ENCODE data around the gene PTGES3L. TPM values are rescaled to one million over a fixed set of nuclear protein-coding genes. Genes with fewer than 3 reads are reported as not detected.
"Not testable (repeated sequence)": the region's sequence is repeated elsewhere in the genome, so short reads cannot be mapped to it uniquely, and the experiment has no call there.

PTGES3L gene
- total RNA-seq, 2 experiments from 2014 or later, result 2.2 to 2.8 TPM

GRCh38 chr17:42997984-42998938 is 18.4 kb upstream of the PTGES3L start, which contains the start of gene RPL27:
RPL27 (plus strand) TSS chr17:42998419; CDS start chr17:42998751, 332 bp downstream.
- Mint-ChIP-seq H3K27me3 (no peaks in the 10 kb centered on the region), H3K9me3 (no peaks in the 10 kb centered on the region), H3K27ac (peak within 1 kb of the TSS; percentile 99), H3K4me1 (ENCODE audit: low read depth) (peaks cover 25% of the 10 kb centered on the region), H3K36me3 (ENCODE audit: low read depth) (peaks cover 47% of the 10 kb centered on the region), H3K4me3 (peak within 1 kb of the TSS; percentile 96)
- DNase-seq (peak; percentile 99), ATAC-seq (peak; percentile 97)
- CTCF ChIA-PET, result interaction anchor here (0.6 to 2.6 kb wide), 29 partner anchors 9 to 420 kb away, joined by 3 to 21 read pairs (median 4); partner anchors contain the start of genes AARSD1, BECN1, IFI35 and PSMC3IP
- TF ChIP-seq, protein P1, sequence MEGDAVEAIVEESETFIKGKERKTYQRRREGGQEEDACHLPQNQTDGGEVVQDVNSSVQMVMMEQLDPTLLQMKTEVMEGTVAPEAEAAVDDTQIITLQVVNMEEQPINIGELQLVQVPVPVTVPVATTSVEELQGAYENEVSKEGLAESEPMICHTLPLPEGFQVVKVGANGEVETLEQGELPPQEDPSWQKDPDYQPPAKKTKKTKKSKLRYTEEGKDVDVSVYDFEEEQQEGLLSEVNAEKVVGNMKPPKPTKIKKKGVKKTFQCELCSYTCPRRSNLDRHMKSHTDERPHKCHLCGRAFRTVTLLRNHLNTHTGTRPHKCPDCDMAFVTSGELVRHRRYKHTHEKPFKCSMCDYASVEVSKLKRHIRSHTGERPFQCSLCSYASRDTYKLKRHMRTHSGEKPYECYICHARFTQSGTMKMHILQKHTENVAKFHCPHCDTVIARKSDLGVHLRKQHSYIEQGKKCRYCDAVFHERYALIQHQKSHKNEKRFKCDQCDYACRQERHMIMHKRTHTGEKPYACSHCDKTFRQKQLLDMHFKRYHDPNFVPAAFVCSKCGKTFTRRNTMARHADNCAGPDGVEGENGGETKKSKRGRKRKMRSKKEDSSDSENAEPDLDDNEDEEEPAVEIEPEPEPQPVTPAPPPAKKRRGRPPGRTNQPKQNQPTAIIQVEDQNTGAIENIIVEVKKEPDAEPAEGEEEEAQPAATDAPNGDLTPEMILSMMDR (IDR thresholded peaks at IDR 0.05), result peak; percentile 85
- intact Hi-C loops (cut with micrococcal nuclease), result loop anchor here (10.0 kb wide), 1 partner anchor 153 kb away; the partner anchor contains the start of gene AOC2
- POLR2A ChIA-PET, result interaction anchor here (0.6 to 3.2 kb wide), 31 partner anchors 9 to 363 kb away, joined by 3 to 36 read pairs (median 4); partner anchors contain the start of genes AARSD1, BECN1, BRCA1 and IFI35

DNA sequence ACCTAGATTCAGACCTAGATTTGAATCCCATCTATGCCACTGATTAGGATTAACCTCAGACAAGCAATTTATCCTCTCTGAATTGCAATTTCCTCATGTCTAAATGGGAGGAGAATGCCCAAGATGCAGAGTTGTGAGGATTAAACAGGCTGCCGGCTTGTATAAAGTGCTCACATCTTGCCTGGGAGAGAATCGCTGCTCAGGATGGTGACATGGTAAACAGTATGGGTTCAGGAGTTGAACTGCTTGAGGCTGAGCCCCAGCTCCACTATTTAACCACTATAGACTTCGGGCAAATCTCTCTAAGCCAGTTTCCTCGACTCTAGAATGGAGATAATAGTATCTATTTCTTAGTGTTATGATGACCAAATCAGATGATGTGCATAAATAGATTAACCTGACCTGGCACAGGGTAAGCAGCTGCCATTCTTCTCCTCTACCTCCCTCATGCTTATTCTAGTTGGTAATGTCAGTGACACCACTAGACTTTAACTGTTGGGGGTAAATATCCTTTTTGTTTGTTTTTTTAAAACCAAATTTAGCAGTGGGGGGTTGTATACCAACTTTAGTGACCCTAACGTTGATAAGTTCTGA is 17.6 kb upstream of the PTGES3L start:
- H3K4me3 Mint-ChIP-seq, result peak overlapping the region; percentile 96
- peaks cover 24% of the 10 kb centered on the region for H3K4me1 Mint-ChIP-seq (ENCODE audit: low read depth)
- ChIA-PET POLR2A (interaction anchor here (0.7 to 3.2 kb wide), 28 partner anchors 10 to 364 kb away, joined by 3 to 36 read pairs (median 6); partner anchors contain the start of genes AARSD1, BECN1, BRCA1 and IFI35), CTCF (interaction anchor here (0.8 to 2.6 kb wide), 24 partner anchors 10 to 419 kb away, joined by 3 to 21 read pairs (median 5); partner anchors contain the start of genes BECN1, IFI35, PSMC3IP and PSME3)
- TF ChIP-seq, protein P1 (IDR thresholded peaks at IDR 0.05), result no peak
- H3K36me3 Mint-ChIP-seq (ENCODE audit: low read depth), result peaks cover 46% of the 10 kb centered on the region
- ATAC-seq, result peak; percentile 2
- no peak for DNase-seq
- H3K9me3 Mint-ChIP-seq, result no peaks in the 10 kb centered on the region
- no peaks in the 10 kb centered on the region for H3K27me3 Mint-ChIP-seq
- peak overlapping the region; percentile 99 for H3K27ac Mint-ChIP-seq
- intact Hi-C loops (cut with micrococcal nuclease), result loop anchor here (10.0 kb wide), 1 partner anchor 153 kb away; the partner anchor contains the start of gene AOC2

GRCh38 chr17:42993913-42994312 is 14.0 kb upstream of the PTGES3L start:
- H3K4me1 Mint-ChIP-seq (ENCODE audit: low read depth); H3K9me3 Mint-ChIP-seq; CTCF ChIA-PET; H3K4me3 Mint-ChIP-seq; ATAC-seq; H3K27ac Mint-ChIP-seq; DNase-seq; H3K27me3 Mint-ChIP-seq: not testable (repeated sequence)
- peaks cover 37% of the 10 kb centered on the region for H3K36me3 Mint-ChIP-seq (ENCODE audit: low read depth)
- POLR2A ChIA-PET, result interaction anchor here (0.8 kb wide), 1 partner anchor 12 kb away, joined by 3 read pairs; no protein-coding TSS in a partner anchor
- intact Hi-C loops (cut with micrococcal nuclease), result loop anchor here (10.0 kb wide), 1 partner anchor 149 kb away; the partner anchor contains the start of gene AOC2

DNA sequence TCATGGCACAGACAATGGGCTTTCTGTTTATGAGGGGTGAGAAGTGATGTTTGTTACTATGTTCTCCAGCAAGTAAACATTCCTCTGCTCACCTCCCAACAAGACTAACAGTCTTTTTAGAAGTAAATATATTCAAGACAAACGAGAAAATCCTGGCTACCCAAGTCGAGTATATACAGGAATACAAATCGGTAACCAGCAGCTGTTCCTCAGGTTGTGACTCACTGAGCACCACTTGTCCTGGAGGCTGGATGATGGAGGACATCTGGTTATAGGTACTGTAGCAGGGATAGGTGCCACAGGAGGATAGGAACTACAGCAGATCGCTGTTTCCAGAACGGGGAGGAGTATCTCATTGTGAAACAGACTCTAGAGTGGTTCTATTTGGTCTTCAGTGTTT is 13.0 kb upstream of the PTGES3L start:
- Mint-ChIP-seq H3K27me3 (no peaks in the 10 kb centered on the region), H3K27ac (peak overlapping the region; percentile 64), H3K4me1 (ENCODE audit: low read depth) (peaks cover 8% of the 10 kb centered on the region), H3K4me3 (no peak overlapping the region), H3K36me3 (ENCODE audit: low read depth) (peaks cover 35% of the 10 kb centered on the region), H3K9me3 (no peaks in the 10 kb centered on the region)
- DNase-seq (no peak), ATAC-seq (no peak)
- TF ChIP-seq, protein P1 (IDR thresholded peaks at IDR 0.05), result no peak
- CTCF ChIA-PET, result no interaction called here
- POLR2A ChIA-PET, result interaction anchor here (0.8 kb wide), 1 partner anchor 11 kb away, joined by 3 read pairs; no protein-coding TSS in a partner anchor
- intact Hi-C loops (cut with micrococcal nuclease), result loop anchor here (10.0 kb wide), 1 partner anchor 148 kb away; the partner anchor contains the start of gene AOC2

- no peak for DNase-seq
- H3K36me3 Mint-ChIP-seq (ENCODE audit: low read depth), result peaks cover 43% of the 10 kb centered on the region
- no peaks in the 10 kb centered on the region for H3K4me1 Mint-ChIP-seq (ENCODE audit: low read depth)
- no peak overlapping the region for H3K4me3 Mint-ChIP-seq
- CTCF ChIA-PET, result interaction anchor here (1.2 kb wide), 1 partner anchor 167 kb away, joined by 4 read pairs; the partner anchor contains the start of gene BECN1
- no peak for ATAC-seq
- intact Hi-C loops (cut with micrococcal nuclease), result loop anchor here (10.0 kb wide), 1 partner anchor 147 kb away; the partner anchor contains the start of gene AOC2
- POLR2A ChIA-PET, result no interaction called here
- H3K9me3 Mint-ChIP-seq, result no peaks in the 10 kb centered on the region
- H3K27ac Mint-ChIP-seq, result no peak overlapping the region
- H3K27me3 Mint-ChIP-seq, result no peaks in the 10 kb centered on the region
- TF ChIP-seq, protein P1 (IDR thresholded peaks at IDR 0.05), result no peak
Observed at GRCh38 chr17:42991471-42991870, 11.6 kb upstream of the PTGES3L start.
